NCI-H2107 (cell line): ENCODE results near the gene SLC7A1.
A peak's percentile ranks its signal among the peaks of the same experiment; 100 is the strongest.

Experiments used
- DNase-seq: peaks from one replicate; lab custom pipeline; 2025; lab: John Stamatoyannopoulos, UW

Gene SLC7A1

DNA sequence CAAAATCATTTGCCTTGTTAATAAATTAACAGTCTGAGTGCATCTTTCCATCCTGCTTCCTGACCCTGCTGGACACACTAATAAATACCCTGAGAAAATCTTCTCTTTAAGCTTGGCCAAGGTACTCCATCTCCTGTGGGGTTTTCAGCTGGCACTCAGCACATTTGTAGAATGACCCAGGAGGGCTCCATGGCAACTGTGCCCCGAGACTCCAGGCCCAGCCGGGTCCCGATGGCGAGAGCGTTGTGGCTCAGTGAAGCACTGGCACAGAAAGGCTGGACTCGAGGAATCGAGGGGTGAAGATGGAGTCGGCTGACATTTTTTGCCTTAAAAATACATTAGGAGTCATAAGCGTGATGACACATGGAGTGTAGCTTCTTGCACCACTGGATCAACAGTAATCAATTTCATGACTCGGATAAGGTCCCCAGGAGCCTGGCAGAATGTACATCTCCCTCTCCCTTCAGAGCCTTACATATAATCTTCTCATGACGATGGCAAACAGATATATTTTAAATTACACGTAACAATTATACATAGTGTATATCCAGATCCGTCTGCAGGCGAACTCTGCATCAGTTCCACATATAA is 85.4 kb downstream of the SLC7A1 start:
- DNase-seq, result no peak

DNA sequence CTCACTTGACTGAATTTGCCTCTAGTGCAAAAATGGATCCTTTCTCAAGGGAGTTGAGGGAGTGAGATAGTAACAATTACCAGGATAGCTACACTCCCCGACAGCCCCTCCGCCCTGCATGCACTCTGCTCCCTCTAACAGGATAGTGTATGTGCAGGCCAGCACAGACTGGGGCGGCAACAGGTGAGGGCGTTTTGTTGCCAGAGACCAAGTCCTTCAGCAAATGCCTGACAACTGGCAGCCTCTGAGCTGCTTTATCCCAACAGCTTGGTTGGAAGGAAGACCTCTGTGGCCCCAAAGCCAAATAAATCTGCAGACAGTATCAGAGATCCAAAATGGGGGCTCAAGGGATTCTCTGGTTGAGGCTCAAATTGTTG is 86.6 kb downstream of the SLC7A1 start:
- DNase-seq, result no peak

DNA sequence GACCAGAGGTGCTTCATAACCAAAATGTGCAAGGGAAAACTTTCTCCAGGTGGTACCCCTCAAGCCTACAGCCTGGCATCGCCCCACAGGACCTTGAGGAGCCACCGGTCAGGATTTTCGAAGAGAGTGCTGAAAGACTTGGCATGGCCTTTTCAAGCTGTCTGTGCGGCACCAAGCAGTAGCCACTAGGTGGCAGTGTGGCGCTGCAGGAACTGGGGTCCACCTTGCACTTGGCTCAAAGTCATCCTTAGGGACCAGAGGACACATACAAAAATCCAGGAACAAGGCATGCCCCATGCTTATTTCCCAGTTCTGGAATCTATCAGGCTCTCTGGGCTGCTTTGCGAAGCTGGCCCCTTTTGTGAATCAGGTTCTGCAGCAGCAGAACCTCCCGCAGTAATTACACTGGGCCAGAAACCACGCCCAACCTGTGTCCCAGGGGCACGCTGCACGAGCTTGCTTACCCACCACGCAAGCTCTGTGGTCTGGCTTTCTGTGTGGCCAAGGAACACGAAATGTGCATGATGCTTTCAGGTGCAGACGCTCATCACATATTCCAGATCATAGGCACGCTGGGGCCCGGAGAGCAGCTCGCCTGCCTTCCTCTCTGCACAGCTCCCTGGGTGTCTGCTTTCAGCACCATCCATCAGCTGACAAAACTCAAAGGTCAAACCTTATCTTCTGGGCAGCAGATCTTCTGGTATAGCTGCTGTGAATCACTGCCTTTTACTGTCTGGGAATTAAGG is 87.2 kb downstream of the SLC7A1 start:
- DNase-seq, result no peak

DNA sequence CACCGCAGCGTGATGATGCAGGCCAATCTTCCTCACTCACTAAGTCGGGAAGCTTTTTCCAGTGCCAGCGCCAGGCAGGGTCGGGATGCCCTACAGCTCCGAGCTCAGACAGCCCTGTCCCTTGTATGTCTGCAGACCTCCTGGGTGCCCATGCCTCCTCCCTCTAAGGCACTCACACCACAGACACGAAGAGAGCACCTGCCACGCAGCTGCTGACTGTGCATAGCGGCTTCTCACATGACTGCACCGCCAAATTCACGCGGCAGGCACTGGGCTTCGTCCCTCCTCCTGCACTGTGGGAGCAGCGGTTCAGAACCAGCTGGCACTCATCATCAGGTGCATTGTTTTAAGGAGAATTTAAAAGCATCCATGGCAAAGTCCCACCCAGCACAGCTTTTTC is 88.1 kb downstream of the SLC7A1 start:
- DNase-seq, result peak; percentile 33

DNA sequence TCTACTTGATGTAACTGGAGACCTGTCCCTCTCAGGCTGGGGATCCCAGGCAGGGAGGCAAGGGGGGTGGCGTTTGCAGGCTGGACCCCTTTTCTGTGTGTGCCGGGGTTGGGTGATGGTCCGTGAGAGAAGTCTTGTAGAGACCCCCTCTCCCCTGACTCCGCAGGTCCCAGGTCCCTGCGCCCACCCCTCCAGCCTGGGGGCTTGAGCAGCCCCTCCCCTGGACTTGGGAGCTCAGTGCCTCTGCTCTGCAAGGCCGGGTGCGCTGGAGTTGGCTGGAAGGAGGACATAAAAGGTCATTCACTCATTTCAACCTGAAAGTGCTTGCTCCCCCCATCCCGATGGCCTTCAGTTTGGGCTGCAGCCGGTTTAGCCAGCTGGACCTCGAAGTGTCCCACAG is 89.5 kb downstream of the SLC7A1 start:
- no peak for DNase-seq

DNA sequence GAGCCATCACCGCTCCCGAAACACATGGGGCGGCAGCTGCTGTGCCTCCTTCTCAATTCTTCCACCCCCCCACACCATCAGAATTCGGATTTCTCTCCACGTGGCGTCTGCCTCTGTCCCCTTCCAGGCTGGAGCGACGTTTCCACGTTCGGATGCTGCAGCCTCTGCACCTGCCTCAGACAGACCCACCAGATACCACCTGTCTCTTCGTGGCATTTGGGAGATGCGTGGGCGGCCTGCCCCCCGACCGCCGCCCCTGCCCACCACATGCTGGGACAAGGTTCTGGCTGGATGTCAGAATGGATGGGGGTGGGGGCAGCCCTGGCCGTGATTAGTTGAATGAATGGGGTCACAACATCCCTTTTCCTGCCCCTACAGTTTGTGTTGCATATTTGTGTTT is 90.0 kb downstream of the SLC7A1 start:
- no peak for DNase-seq

DNA sequence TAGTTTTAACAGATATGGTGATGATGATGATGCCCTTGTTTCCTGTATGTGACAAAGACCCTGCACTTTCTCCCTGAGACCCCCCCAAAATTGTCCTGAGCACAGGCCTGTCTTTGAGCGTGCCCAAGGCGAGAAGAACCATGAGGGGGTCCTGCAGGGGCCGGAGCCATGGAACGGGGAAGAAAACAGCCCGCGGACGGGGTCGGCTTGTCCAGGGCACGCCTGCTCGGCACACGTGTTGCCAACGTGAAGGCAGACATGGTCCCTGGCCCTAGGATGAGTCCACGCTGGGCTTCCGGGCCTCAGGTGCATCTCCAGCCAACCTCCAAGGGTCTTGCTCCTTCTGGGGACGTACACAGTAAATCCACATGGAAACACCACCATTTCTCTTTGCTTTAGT is 90.8 kb downstream of the SLC7A1 start:
- DNase-seq, result no peak

DNA sequence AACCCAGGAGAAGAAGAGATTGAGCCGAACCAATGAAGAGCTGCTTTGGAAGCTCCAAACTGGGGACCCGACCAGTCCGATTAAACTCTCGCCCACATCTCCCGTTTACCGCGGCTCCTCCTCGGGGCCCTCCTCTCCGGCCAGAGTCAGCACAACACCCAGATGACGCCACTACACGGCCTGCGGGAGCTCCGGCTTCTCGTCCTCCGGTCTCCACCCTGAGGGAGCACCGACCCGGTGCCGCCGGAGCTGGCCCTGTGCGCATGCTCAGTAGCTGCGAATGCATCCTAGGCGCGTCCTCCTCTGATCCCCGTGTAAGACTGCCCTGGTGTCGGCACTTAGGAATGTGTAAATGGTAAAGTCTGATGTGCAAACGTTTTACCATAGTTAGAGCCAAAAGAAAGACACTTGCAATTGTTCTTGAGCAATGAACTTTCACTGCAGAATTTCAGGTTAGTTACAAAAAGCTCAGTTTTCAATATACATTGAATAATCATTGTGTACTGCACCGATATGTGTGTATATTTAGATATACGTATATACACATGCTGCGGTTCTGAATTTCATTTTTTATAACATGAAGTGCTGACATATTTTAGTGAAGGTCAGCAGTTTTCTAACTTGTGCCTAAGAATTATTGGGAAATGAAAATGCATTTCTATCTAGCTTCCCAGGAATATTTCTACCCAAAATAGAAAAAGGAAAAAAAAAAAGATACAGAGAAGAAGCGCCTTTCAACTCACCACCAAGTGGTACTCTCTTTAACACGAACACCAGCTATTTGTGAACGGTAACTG is 92.2 kb downstream of the SLC7A1 start:
- no peak for DNase-seq

DNA sequence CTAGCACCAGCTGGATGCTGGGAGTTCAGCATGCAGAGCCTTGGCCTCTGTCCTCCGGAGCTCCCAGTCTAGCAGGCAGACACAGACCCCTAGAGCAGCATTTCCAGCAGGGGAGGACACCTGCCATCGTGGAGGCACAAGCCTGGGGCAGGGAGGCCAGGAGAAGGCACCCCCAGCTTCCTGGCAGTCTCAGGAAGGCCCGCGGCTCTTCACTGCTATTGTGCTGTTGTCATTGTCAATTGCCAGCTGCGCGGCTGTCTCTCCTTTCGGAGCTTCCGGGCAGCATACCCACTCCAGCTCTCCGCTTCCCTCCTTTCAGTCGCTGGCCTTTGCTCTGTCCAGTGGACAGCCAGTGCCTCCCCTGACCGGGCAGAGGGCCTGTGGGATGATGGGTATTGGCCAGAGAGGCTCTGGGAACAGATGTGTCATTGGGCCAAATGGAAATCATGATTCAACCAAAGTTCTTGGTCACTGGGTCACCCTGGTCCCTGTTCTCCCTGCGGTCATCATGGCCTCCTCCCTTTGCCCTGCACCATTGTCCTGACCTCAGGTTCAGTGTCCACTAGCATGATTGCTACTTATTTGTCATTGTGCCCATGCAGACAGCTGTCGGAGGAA is 93.0 kb downstream of the SLC7A1 start:
- DNase-seq, result no peak

DNA sequence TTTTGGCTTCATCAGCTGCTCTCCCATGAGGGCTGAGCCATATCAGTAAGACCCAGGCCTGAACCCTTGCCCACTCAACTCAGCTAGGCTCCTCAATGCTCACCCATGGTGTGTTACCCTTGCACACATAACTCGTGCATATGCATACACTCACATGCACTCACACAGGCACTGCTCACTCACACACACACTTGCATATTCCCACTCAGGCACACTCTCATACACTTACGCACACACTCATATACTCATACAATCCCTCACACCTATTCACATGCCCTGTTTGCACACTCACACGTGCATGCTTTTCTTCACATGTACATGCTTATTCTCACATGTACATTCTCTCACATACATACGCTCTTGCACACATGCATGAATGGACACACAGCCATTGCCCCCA is 93.8 kb downstream of the SLC7A1 start:
- no peak for DNase-seq

DNA sequence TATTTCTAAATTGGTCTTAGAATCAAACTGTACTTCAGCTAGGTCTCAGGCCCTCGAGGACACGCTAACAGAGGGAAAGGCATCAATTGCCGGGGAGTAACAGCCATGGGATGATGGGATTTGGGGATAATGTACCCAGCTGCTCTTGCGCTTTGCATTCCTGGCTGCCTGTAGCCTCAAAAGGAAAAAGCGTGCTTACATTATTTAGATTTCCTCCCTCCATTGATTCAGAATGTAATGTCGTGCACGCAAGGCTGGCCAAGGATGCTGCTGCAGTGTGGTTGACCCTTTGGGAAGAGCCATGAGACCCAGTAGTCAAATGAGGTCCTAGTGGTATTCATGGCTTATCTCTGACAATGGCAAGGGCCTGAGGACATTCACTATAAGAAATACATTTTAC is 95.1 kb downstream of the SLC7A1 start:
- DNase-seq, result no peak

DNA sequence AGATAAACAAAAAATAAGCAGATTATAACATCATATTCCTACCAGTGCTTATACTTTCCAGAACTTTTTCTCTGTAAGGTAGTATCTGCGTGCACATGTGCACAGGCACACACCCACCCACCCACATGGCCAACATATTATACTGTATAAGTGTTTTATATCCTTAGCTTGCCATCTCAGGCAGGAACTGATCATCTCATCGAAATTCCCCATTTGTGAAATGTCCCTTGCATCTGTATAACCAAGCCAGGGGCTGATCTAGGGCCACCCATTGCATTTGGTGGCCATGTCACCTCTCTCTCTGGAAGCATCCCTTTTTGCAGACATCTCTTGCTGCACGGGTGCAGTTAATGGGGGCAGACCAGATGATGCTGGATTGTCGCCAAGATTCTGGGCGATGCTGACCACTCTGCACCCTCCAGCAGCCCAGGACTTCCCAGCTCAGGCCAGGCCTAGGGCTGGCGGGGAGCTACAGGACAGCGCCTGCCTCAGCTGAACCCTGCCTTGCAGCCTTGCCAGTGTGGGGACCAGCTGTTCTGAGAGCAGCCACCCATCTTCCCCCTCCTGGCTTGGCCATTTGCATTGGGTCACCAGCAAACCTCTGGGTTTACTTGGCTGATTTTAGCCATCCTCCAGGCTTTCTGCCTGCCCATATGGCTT is 95.9 kb downstream of the SLC7A1 start:
- DNase-seq, result no peak

DNA sequence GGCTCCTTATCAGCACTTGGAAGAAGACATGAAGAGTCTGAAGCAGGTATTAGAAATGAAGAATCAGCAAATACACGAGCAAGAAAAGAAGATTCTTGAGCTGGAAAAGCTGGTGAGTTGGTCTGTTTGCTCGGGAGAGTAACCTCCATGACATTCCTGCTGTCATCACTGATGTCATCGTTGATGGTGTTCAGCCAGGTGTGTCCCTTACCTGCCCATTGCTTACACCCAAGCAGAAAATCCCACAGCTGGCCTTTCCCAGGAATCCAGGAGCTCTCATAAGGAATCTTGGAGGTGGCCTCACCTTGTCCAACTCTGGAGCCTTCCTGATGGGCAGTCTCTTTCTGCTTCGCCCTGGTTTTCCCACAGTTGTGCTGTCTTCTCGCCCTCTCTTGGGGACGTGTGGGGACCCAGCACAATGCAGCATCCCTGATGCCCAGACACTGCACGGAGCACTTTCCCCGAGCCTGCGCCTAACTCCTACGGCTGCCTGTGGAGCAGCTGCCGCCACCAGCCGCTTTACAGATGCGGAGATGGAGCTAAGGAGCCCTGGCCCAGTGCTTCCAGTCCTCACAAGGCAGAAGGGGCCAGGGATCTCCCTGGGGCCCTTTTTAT is 97.0 kb downstream of the SLC7A1 start:
- no peak for DNase-seq

DNA sequence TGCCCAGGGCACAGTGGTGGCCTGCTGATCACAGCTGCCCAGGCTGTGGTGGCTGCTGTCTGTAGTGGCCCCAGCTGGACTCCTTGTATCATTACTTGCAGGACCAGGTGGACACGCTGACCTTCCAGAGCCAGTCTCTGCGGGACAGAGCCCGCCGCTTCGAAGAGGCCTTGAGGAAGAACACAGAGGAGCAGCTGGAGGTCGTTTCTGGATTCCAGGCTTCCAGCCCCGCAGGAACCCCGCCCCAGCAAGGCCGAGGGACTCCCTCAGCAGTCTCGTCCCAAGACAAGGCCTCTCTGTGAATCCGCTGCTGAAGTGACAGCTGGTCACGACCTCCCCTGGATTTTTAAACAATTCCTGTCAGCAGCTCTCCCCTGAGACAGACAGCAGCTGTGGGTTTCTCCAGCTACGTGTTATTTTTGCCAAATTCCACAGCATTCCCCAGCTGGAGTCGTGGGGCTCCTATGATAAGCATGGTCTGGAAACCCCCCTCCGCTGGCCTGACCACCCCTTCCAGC is 98.3 kb downstream of the SLC7A1 start:
- DNase-seq, result no peak

DNA sequence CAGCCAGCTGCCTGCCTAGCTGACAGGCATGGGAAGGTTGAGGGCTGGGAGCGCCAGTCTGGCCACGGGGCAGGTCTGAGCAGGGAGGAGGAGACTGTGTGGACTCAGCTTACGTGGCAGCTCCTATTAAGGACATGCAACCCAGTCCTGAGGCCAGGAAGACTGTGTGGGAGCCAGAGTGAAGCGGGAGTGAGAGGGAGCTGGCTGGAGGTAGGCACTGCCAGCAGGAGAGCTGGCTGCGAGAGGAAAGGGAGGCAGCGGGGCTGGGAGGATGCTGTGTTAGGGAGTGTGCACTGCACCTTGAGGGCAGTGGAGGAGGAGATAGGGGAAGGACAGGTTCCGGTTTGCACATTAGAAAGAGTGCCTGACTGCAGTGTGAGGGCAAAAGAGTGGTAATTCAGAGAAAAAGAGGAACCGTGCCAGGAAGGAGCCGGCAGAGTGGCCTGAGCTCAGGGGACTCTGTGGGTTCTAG is 99.2 kb downstream of the SLC7A1 start:
- DNase-seq, result no peak

DNA sequence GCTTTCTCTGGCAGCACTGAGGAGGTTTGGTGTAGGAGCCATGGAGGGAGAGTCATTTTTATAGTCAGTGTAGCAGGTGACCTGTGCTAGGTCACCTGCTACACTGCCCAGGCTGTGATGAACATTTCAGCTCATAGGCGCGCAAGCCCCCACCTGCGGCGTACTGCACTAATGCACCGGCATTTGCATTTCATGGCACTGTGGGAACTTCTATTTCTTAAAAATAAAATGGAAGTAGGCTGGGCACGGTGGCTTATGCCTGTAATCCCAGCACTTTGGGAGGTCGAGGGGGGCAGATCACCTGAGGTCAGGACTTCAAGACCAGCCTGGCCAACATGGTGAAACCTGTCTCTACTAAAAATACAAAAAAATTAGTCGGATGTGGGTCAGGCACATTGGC is 101.0 kb downstream of the SLC7A1 start:
- DNase-seq, result no peak

DNA sequence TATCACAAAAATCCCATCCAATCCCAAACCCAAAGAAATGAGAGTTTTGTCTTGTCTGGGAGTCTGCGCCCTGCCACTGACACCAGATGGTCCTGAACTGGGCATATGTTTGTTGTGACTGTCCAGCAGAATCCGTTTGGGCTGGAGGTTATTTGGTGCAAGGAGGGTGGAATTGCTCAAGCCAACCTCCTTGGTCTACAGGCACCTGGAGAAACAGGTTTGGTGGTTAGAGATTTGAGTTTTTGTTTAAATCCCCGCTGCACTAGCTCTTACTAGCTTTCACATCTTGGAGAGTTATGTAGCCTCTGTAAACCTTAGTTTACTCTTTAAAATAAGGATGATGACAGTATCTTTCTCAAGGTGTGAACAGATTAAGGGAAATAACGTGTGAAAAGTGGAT is 101.7 kb downstream of the SLC7A1 start:
- no peak for DNase-seq

DNA sequence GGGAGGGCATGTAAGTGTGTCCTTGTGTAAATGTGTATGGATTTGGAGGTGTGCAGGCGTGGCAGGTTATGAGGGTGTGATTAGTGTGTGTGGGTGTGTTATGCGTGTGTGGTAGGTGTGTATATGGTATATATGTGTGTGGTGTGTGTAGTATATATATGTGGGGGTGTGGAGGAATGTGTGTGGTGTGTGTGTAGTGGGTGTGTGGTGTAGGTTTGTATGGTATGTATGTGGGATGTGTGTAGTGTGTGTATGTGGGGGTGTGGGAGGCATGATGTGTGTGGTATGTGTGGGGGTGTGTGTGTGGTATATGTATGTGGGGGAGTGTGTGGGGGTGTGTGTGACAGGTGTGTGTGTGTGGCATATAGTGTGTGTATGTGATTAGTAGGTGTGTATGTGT is 104.2 kb downstream of the SLC7A1 start:
- DNase-seq, result no peak

DNA sequence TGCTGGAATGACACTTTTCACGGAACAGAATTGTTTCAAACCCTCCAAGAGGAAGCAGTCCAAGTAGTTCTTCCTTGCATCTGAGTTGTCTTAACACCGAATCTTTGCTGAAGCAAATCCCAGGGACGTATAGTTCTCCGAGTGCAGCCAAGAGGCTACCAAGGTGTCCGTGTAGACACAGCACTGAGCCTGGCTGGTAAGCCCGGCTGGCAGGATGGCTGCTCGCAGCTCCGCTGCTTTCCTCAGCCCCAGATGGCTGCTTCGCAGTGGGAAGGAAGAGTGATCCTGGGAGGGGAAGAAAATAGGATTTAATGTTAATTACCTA is 105.0 kb downstream of the SLC7A1 start:
- no peak for DNase-seq

DNA sequence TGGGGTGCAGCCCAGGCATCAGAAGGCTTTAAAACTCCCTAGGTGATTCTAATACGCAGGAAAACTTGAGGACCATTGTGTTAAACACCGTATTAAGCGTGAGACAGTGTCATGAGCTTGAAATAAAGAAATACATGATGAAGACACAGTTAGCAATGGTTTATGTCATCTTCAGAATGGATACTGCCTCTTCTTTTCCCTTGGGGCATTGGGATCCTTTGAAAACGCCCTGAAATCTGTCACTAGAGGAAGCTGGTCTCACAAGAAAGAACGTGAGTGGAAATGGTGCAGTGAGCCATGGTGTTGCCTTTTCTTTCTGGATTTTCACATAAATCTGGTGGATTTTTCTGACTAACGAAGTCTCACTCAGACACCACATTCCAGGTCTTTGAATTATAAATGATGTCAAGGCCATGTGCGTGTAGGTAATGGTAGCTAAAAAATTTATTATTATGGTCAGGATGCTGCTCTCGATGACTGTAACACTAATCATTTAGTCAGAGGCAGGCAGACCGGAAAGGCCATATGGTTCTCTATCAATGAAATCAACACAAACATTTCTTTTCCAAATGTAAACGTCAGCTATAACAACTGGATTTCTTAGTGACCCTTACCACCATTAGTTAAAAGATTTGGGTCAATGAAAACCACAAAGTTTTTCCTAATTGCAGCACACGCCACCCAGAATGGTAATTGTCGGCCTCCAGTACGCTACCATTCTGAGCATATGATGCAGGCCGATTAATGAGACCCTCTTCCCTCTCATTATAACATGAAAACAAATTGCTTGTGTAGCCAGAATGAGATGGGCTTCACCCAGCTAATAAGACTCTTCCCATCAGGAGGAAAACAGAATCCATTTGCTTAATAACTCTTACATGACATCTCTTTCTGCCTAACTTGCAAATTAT is 105.6 kb downstream of the SLC7A1 start:
- no peak for DNase-seq
